IPS-20b (cell line): ENCODE results near the gene FBXO38.

Source experiments
- H3K27ac ChIP-seq: one replicate; pipeline ENCODE4 v1.5.1; 2013; ENCODE audit warnings: low read length
- H3K27me3 ChIP-seq: 2 replicates; pipeline ENCODE4 v1.6.1; 2013; ENCODE audit warnings: mild to moderate bottlenecking, low read length, inconsistent platforms; ENCODE audit not compliant: insufficient read depth
- H3K36me3 ChIP-seq: 2 replicates; pipeline ENCODE4 v1.6.1; 2013; ENCODE audit warnings: low read depth, mild to moderate bottlenecking, inconsistent platforms, low read length, moderate library complexity; ENCODE audit not compliant: insufficient read depth
- H3K4me1 ChIP-seq: 2 replicates; pipeline ENCODE4 v1.6.1; 2013; ENCODE audit warnings: mild to moderate bottlenecking, control low read depth, inconsistent platforms, low read length, moderate library complexity; ENCODE audit not compliant: insufficient read depth
- H3K4me3 ChIP-seq: 2 replicates; pipeline ENCODE4 v1.5.1; 2013; ENCODE audit warnings: mild to moderate bottlenecking, low read length, inconsistent platforms
- H3K9ac ChIP-seq: 2 replicates; pipeline ENCODE4 v1.6.1; 2013; ENCODE audit warnings: low read depth, mild to moderate bottlenecking, inconsistent platforms, low read length, moderate library complexity
- H3K9me3 ChIP-seq: 2 replicates; pipeline ENCODE4 v1.6.1; 2013; ENCODE audit warnings: mild to moderate bottlenecking, low read depth, low read length, inconsistent platforms; ENCODE audit not compliant: insufficient read depth

FBXO38 gene

GRCh38 chr5:148412124-148412523 lies 28.4 kb downstream of the FBXO38 start:
- Histone ChIP-seq H3K27ac (no peak overlapping the region), H3K27me3 (no peaks in the 10 kb centered on the region), H3K36me3 (peaks cover 96% of the 10 kb centered on the region), H3K4me3 (no peak overlapping the region), H3K9ac (no peak overlapping the region), H3K4me1 (no peaks in the 10 kb centered on the region), H3K9me3 (no peaks in the 10 kb centered on the region)

DNA sequence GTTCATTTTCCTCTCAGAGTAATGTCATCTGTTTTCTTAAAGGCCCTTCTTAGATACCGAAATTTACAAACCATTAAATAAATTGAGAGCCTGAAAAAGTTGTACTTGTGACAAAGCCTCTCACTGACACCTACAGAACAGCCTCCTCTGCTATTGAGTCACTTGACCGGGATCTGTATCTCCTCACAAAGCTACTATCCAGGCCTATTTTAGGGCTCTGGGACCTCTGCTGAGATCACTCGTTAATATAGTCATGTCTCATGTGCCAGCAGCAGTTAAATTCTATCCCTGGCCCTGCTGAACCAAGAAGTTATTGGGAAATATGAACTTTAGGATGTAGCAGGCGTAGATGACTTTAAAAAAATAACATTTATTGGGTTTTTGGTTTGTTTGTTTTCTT lies 31.1 kb downstream of the FBXO38 start:
- no peak overlapping the region for H3K9ac ChIP-seq
- peaks cover 99% of the 10 kb centered on the region for H3K36me3 ChIP-seq
- no peak overlapping the region for H3K27ac ChIP-seq
- H3K4me1 ChIP-seq = no peaks in the 10 kb centered on the region
- H3K4me3 ChIP-seq = no peak overlapping the region
- H3K27me3 ChIP-seq = no peaks in the 10 kb centered on the region
- no peaks in the 10 kb centered on the region for H3K9me3 ChIP-seq

DNA sequence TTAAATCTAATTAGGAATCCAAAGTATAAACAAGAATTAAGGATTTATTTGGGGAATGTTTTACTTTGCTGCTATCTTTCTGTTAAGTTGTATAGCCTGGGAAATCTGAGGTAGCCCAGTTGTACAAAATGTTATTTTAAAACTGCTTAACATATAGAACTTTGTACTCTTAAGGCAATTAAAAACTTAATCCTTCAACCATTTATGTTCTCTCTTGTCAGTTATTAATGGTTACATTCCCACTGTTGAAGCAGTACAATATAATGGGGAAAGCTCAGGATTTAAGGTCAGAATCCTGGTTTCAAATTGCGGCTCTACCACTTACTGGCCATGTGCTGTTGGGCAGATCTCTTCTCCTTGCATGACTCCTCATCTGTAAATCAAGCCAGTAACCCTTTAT lies 32.7 kb downstream of the FBXO38 start:
- Histone ChIP-seq H3K9me3 (no peaks in the 10 kb centered on the region), H3K36me3 (peaks cover 93% of the 10 kb centered on the region), H3K27ac (no peak overlapping the region), H3K4me1 (no peaks in the 10 kb centered on the region), H3K9ac (no peak overlapping the region), H3K4me3 (no peak overlapping the region), H3K27me3 (no peaks in the 10 kb centered on the region)

GRCh38 chr5:148416921-148417320 lies 33.2 kb downstream of the FBXO38 start:
- no peaks in the 10 kb centered on the region for H3K27me3 ChIP-seq
- H3K9ac ChIP-seq = no peak overlapping the region
- H3K4me1 ChIP-seq = no peaks in the 10 kb centered on the region
- no peak overlapping the region for H3K27ac ChIP-seq
- no peaks in the 10 kb centered on the region for H3K9me3 ChIP-seq
- H3K36me3 ChIP-seq = peaks cover 88% of the 10 kb centered on the region
- no peak overlapping the region for H3K4me3 ChIP-seq

DNA sequence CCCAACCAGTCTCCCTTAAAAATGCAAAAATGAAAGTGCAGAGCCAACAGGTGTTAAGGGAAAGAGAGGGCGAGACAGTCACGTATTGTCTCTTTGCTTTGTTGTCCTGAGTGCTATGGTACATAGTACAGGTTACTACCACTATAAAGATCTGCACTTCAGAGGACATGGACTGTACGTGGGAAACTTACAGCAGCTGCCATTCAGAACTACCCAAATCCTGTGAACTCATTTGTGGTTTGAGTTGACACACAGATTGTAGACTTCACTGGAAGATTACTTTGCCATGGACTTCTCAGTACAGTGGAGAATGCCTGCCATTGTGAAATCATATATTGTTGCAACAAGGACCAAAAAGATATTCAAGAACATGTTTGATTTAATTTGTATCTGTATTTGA lies 34.8 kb downstream of the FBXO38 start:
- Histone ChIP-seq H3K27me3 (no peaks in the 10 kb centered on the region), H3K4me1 (no peaks in the 10 kb centered on the region), H3K4me3 (no peak overlapping the region), H3K9me3 (no peaks in the 10 kb centered on the region), H3K36me3 (peaks cover 88% of the 10 kb centered on the region), H3K27ac (no peak overlapping the region), H3K9ac (no peak overlapping the region)

- Histone ChIP-seq H3K27me3 (no peaks in the 10 kb centered on the region), H3K36me3 (peaks cover 87% of the 10 kb centered on the region), H3K9me3 (no peaks in the 10 kb centered on the region), H3K9ac (no peak overlapping the region), H3K27ac (no peak overlapping the region), H3K4me1 (no peaks in the 10 kb centered on the region), H3K4me3 (no peak overlapping the region)
Observed at GRCh38 chr5:148421661-148422060, 37.9 kb downstream of the FBXO38 start.

DNA sequence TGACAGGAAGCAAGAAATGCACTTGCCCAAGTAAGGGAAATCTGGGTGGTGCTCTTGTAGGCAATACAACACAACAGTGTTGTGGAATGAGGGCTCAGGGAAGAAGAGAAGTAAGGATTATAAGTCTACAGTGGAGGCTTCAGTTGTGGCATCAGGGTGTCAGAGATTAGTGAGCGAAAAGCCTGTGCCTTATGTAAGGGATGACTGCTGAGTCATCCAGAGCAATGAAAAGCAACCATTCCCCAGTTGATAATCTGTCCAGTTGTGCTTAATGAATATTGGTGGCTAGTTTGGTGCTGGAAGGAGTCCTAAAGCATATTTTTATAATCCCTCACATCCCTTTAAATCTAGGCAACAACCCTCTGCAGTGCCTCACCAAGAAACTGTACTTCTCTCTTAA lies 42.0 kb downstream of the FBXO38 start:
- no peaks in the 10 kb centered on the region for H3K4me1 ChIP-seq
- no peak overlapping the region for H3K27ac ChIP-seq
- no peaks in the 10 kb centered on the region for H3K27me3 ChIP-seq
- H3K9me3 ChIP-seq = no peaks in the 10 kb centered on the region
- H3K36me3 ChIP-seq = peaks cover 80% of the 10 kb centered on the region
- H3K4me3 ChIP-seq = no peak overlapping the region
- no peak overlapping the region for H3K9ac ChIP-seq

- H3K9ac ChIP-seq = no peak overlapping the region
- H3K9me3 ChIP-seq = no peaks in the 10 kb centered on the region
- no peak overlapping the region for H3K4me3 ChIP-seq
- H3K27me3 ChIP-seq = no peaks in the 10 kb centered on the region
- no peaks in the 10 kb centered on the region for H3K4me1 ChIP-seq
- H3K36me3 ChIP-seq = peaks cover 84% of the 10 kb centered on the region
- H3K27ac ChIP-seq = no peak overlapping the region
Observed at GRCh38 chr5:148426514-148426913, 42.8 kb downstream of the FBXO38 start.

- H3K36me3 ChIP-seq = peaks cover 77% of the 10 kb centered on the region
- H3K9ac ChIP-seq = no peak overlapping the region
- H3K4me3 ChIP-seq = no peak overlapping the region
- H3K27ac ChIP-seq = no peak overlapping the region
- no peaks in the 10 kb centered on the region for H3K9me3 ChIP-seq
- H3K4me1 ChIP-seq = no peaks in the 10 kb centered on the region
- H3K27me3 ChIP-seq = no peaks in the 10 kb centered on the region
Observed at GRCh38 chr5:148427370-148428042, 43.7 kb downstream of the FBXO38 start.

- peaks cover 75% of the 10 kb centered on the region for H3K36me3 ChIP-seq
- no peak overlapping the region for H3K27ac ChIP-seq
- H3K4me1 ChIP-seq = no peaks in the 10 kb centered on the region
- H3K4me3 ChIP-seq = no peak overlapping the region
- H3K9me3 ChIP-seq = no peaks in the 10 kb centered on the region
- H3K27me3 ChIP-seq = no peaks in the 10 kb centered on the region
- H3K9ac ChIP-seq = no peak overlapping the region
Observed at GRCh38 chr5:148428848-148429247, 45.1 kb downstream of the FBXO38 start.

DNA sequence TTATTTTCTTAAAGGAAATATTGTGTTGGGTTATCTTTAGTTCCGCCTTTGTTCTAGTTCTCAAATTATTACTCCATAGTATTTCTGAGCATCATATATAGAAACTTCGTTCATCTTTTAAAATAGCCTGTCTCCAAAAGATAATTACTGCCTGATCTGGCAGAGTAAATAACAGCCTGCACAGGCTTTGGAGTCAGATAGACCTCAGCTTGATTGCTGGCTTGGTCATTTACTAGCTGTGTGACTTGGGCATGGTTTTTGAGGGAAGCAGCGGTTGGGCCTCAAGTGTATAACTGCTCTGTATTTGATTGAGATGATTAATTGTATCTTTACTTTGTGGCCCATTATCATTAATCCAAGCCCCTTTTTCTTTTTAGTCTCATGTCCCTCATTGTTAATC lies 50.1 kb downstream of the FBXO38 start:
- Histone ChIP-seq H3K27me3 (no peaks in the 10 kb centered on the region), H3K4me3 (no peak overlapping the region), H3K27ac (no peak overlapping the region), H3K4me1 (no peaks in the 10 kb centered on the region), H3K36me3 (peaks cover 66% of the 10 kb centered on the region), H3K9ac (no peak overlapping the region), H3K9me3 (no peaks in the 10 kb centered on the region)

- Histone ChIP-seq H3K36me3 (peaks cover 76% of the 10 kb centered on the region), H3K4me1 (no peaks in the 10 kb centered on the region), H3K27ac (no peak overlapping the region), H3K27me3 (no peaks in the 10 kb centered on the region), H3K4me3 (no peak overlapping the region), H3K9ac (no peak overlapping the region), H3K9me3 (no peaks in the 10 kb centered on the region)
Observed at GRCh38 chr5:148436029-148436428, 52.3 kb downstream of the FBXO38 start.
